KMS-11 (cell line): ENCODE data around the gene LRRC3C.

Source experiments
- H2AFZ ChIP-seq: fragments of 200-600 bp; sonication (generic); 2 replicates; pipeline ENCODE4 v1.6.1; 2016; ENCODE audit warnings: antibody characterized with exemption, mixed run types, low read depth
- H3K27ac ChIP-seq: fragments of 200-600 bp; sonication (generic); 2 replicates; pipeline ENCODE4 v1.6.1; 2016; ENCODE audit warnings: mild to moderate bottlenecking, mixed run types
- H3K27me3 ChIP-seq: fragments of 200-600 bp; sonication (generic); 2 replicates; pipeline ENCODE4 v1.6.1; 2017; ENCODE audit warnings: mild to moderate bottlenecking, low read depth, mixed run types, moderate library complexity; ENCODE audit not compliant: insufficient read depth
- H3K36me3 ChIP-seq: fragments of 200-600 bp; sonication (generic); 2 replicates; pipeline ENCODE4 v1.6.1; 2017; ENCODE audit warnings: mild to moderate bottlenecking, mixed run types; ENCODE audit not compliant: insufficient read depth
- H3K4me1 ChIP-seq: fragments of 200-600 bp; sonication (generic); 2 replicates; pipeline ENCODE4 v1.6.1; 2016; ENCODE audit warnings: mild to moderate bottlenecking, low read depth, mixed run types; ENCODE audit not compliant: poor library complexity, severe bottlenecking
- H3K4me2 ChIP-seq: fragments of 200-600 bp; sonication (generic); 2 replicates; pipeline ENCODE4 v1.7.0; 2016; ENCODE audit warnings: mild to moderate bottlenecking, mixed run types
- H3K4me3 ChIP-seq: fragments of 200-600 bp; sonication (generic); IDR thresholded peaks from 2 replicates; pipeline ENCODE4 v1.6.1; 2017; ENCODE audit warnings: low read depth, low read length, mixed read lengths; ENCODE audit not compliant: insufficient read depth
- H3K79me2 ChIP-seq: fragments of 200-600 bp; sonication (generic); 2 replicates; pipeline ENCODE4 v1.6.1; 2016; ENCODE audit warnings: low read depth, mixed run types; ENCODE audit not compliant: insufficient read depth
- H3K9ac ChIP-seq: fragments of 200-600 bp; sonication (generic); 2 replicates; pipeline ENCODE4 v1.6.1; 2016; ENCODE audit warnings: mild to moderate bottlenecking, mixed run types
- H4K20me1 ChIP-seq: fragments of 200-600 bp; sonication (generic); 2 replicates; pipeline ENCODE4 v1.6.1; 2016; ENCODE audit warnings: mild to moderate bottlenecking, mixed run types; ENCODE audit not compliant: insufficient read depth
- CTCF ChIP-seq: fragments of 200-600 bp; sonication (generic); conservative IDR thresholded peaks from 2 replicates; pipeline ENCODE4 v1.6.1; 2017; ENCODE audit warnings: low read depth, mild to moderate bottlenecking, antibody characterized with exemption, low read length, moderate library complexity, mixed read lengths

The LRRC3C gene

GRCh38 chr17:39979016-39979670 lies 51.6 kb downstream of the LRRC3C start:
- H3K79me2 ChIP-seq = peaks cover 34% of the 10 kb centered on the region

GRCh38 chr17:39979893-39980350 lies 52.4 kb downstream of the LRRC3C start:
- H2AFZ ChIP-seq = peak overlapping the region; percentile 77
- H3K4me2 ChIP-seq = peak overlapping the region; percentile 50
- no peaks in the 10 kb centered on the region for H3K27me3 ChIP-seq
- peaks cover 14% of the 10 kb centered on the region; the same call in 1 of the 2 replicates for H3K36me3 ChIP-seq
- H3K9ac ChIP-seq = peak overlapping the region; percentile 97
- H3K4me1 ChIP-seq = peaks cover 27% of the 10 kb centered on the region
- H4K20me1 ChIP-seq = no peaks in the 10 kb centered on the region
- peaks cover 41% of the 10 kb centered on the region for H3K79me2 ChIP-seq
- peak overlapping the region; percentile 43 for H3K4me3 ChIP-seq
- H3K27ac ChIP-seq = peak overlapping the region; percentile 83
- no peak for TF ChIP-seq CTCF

More at GRCh38 chr17:39979016-39979670, 51.6 kb downstream of the LRRC3C start:
- peak overlapping the region; percentile 50; the same call in 1 of the 2 replicates for H3K4me2 ChIP-seq
- 0 out of 2 replicates have a peak, but pooled peaks cover 6% of the 10 kb centered on the region for H3K36me3 ChIP-seq
- peaks cover 27% of the 10 kb centered on the region for H3K4me1 ChIP-seq
- no peak for TF ChIP-seq CTCF
- no peaks in the 10 kb centered on the region for H3K27me3 ChIP-seq
- H3K4me3 ChIP-seq = no peak overlapping the region
- H4K20me1 ChIP-seq = no peaks in the 10 kb centered on the region
- H3K9ac ChIP-seq = no peak overlapping the region
- H2AFZ ChIP-seq = no peak overlapping the region
- H3K27ac ChIP-seq = no peak overlapping the region

GRCh38 chr17:39980351-39981206 lies 53.0 kb downstream of the LRRC3C start, which contains the start of gene PSMD3:
Gene PSMD3, plus strand, starts transcription at chr17:39980807. Its CDS starts 164 bp downstream, at chr17:39980971.
- H2AFZ ChIP-seq = peak within 1 kb of the TSS; percentile 77
- H3K9ac ChIP-seq = peak within 1 kb of the TSS; percentile 97

More at GRCh38 chr17:39980351-39981206, 53.0 kb downstream of the LRRC3C start, which contains the start of gene PSMD3:
- H4K20me1 ChIP-seq = no peaks in the 10 kb centered on the region
- H3K4me2 ChIP-seq = peak within 1 kb of the TSS; percentile 97
- TF ChIP-seq CTCF = peak; percentile 84
- H3K4me1 ChIP-seq = peaks cover 27% of the 10 kb centered on the region
- peaks cover 19% of the 10 kb centered on the region; the same call in 1 of the 2 replicates for H3K36me3 ChIP-seq
- H3K79me2 ChIP-seq = peaks cover 41% of the 10 kb centered on the region
- no peaks in the 10 kb centered on the region for H3K27me3 ChIP-seq
- H3K4me3 ChIP-seq = peak within 1 kb of the TSS; percentile 43
- H3K27ac ChIP-seq = peak within 1 kb of the TSS; percentile 83
